ENCODE measurements around the gene INSR.

- TF ChIP-seq EP300 (IDR thresholded peaks at IDR 0.05; ENCODE audit: borderline replicate concordance) (no peak), NFIC (IDR thresholded peaks at IDR 0.05) (no peak), EGR1 (IDR thresholded peaks at IDR 0.05) (no peak), TEAD4 (IDR thresholded peaks at IDR 0.05) (no peak), CREB1 (IDR thresholded peaks at IDR 0.05; ENCODE audit: low read depth) (no peak), RAD21 (IDR thresholded peaks at IDR 0.05; ENCODE audit: low read depth) (no peak), CEBPB (IDR thresholded peaks at IDR 0.05) (no peak), MAX (IDR thresholded peaks at IDR 0.05) (no peak)
- TF ChIP-seq, protein P1, sequence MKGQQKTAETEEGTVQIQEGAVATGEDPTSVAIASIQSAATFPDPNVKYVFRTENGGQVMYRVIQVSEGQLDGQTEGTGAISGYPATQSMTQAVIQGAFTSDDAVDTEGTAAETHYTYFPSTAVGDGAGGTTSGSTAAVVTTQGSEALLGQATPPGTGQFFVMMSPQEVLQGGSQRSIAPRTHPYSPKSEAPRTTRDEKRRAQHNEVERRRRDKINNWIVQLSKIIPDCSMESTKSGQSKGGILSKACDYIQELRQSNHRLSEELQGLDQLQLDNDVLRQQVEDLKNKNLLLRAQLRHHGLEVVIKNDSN (IDR thresholded peaks at IDR 0.05) = no peak
- TF ChIP-seq, protein P2, sequence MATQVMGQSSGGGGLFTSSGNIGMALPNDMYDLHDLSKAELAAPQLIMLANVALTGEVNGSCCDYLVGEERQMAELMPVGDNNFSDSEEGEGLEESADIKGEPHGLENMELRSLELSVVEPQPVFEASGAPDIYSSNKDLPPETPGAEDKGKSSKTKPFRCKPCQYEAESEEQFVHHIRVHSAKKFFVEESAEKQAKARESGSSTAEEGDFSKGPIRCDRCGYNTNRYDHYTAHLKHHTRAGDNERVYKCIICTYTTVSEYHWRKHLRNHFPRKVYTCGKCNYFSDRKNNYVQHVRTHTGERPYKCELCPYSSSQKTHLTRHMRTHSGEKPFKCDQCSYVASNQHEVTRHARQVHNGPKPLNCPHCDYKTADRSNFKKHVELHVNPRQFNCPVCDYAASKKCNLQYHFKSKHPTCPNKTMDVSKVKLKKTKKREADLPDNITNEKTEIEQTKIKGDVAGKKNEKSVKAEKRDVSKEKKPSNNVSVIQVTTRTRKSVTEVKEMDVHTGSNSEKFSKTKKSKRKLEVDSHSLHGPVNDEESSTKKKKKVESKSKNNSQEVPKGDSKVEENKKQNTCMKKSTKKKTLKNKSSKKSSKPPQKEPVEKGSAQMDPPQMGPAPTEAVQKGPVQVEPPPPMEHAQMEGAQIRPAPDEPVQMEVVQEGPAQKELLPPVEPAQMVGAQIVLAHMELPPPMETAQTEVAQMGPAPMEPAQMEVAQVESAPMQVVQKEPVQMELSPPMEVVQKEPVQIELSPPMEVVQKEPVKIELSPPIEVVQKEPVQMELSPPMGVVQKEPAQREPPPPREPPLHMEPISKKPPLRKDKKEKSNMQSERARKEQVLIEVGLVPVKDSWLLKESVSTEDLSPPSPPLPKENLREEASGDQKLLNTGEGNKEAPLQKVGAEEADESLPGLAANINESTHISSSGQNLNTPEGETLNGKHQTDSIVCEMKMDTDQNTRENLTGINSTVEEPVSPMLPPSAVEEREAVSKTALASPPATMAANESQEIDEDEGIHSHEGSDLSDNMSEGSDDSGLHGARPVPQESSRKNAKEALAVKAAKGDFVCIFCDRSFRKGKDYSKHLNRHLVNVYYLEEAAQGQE (IDR thresholded peaks at IDR 0.05; ENCODE audit: low read depth) = no peak
Observed at GRCh38 chr19:7168941-7169340, 125.3 kb downstream of the INSR start.

Measured in Ishikawa (cell line).